GM19239 (cell line): Measurements from ENCODE around the gene GPRC6A.
"Not testable (repeated sequence)": the region's sequence is repeated elsewhere in the genome, so short reads cannot be mapped to it uniquely, and the experiment has no call there.

Experiments used
- DNase-seq: peaks from one replicate; pipeline ENCODE4 v3.0.0; 2011; ENCODE audit warnings: low spot score; ENCODE audit not compliant: insufficient read length
- FAIRE-seq: peaks from 2 replicates; lab custom pipeline; 2011; peaks lifted over from hg19 to GRCh38; lab: Jason Lieb, UNC

GPRC6A gene

GRCh38 chr6:116828983-116829382 is at the start of gene GPRC6A:
GPRC6A (minus strand) TSS chr6:116829083; CDS start chr6:116829013, 70 bp downstream.
- no peak for DNase-seq
- no peak for FAIRE-seq

- no peak for DNase-seq
- FAIRE-seq = no peak
Observed at GRCh38 chr6:116877743-116878142, 48.9 kb upstream of the GPRC6A start.

- FAIRE-seq = no peak
- no peak for DNase-seq
Observed at GRCh38 chr6:116876635-116877611, 48.0 kb upstream of the GPRC6A start, which contains the start of gene RFX6. RFX6 (plus strand) TSS chr6:116877242; CDS start chr6:116877276, 34 bp downstream.

GRCh38 chr6:116876107-116876506 is 47.2 kb upstream of the GPRC6A start:
- FAIRE-seq = no peak
- no peak for DNase-seq

GRCh38 chr6:116872771-116873170 is 43.9 kb upstream of the GPRC6A start:
- no peak for FAIRE-seq
- no peak for DNase-seq

GRCh38 chr6:116866281-116866871 is 37.5 kb upstream of the GPRC6A start:
- peak; percentile 68 for FAIRE-seq

GRCh38 chr6:116859264-116859663 is 30.4 kb upstream of the GPRC6A start:
- no peak for DNase-seq
- FAIRE-seq = no peak

More at GRCh38 chr6:116866281-116866871, 37.5 kb upstream of the GPRC6A start:
- no peak for DNase-seq

- DNase-seq (no peak), FAIRE-seq (no peak)
Observed at GRCh38 chr6:116858060-116858459, 29.2 kb upstream of the GPRC6A start.

- no peak for DNase-seq
- no peak for FAIRE-seq
Observed at GRCh38 chr6:116847227-116847626, 18.3 kb upstream of the GPRC6A start.

- DNase-seq = no peak
- FAIRE-seq = no peak
Observed at GRCh38 chr6:116842459-116842858, 13.6 kb upstream of the GPRC6A start.

- no peak for DNase-seq
Observed at GRCh38 chr6:116840091-116840490, 11.2 kb upstream of the GPRC6A start.

GRCh38 chr6:116836606-116837342 is 7.9 kb upstream of the GPRC6A start:
- FAIRE-seq = no peak

More at GRCh38 chr6:116840091-116840490, 11.2 kb upstream of the GPRC6A start:
- no peak for FAIRE-seq

GRCh38 chr6:116834526-116834925 is 5.6 kb upstream of the GPRC6A start:
- not testable (repeated sequence) for DNase-seq, FAIRE-seq

More at GRCh38 chr6:116836606-116837342, 7.9 kb upstream of the GPRC6A start:
- no peak for DNase-seq

GRCh38 chr6:116827561-116828240 is 1.2 kb downstream of the GPRC6A start:
- DNase-seq (no peak), FAIRE-seq (no peak)

GRCh38 chr6:116816336-116816735 is 12.5 kb downstream of the GPRC6A start:
- FAIRE-seq, DNase-seq: not testable (repeated sequence)

- FAIRE-seq (no peak), DNase-seq (no peak)
Observed at GRCh38 chr6:116812051-116812650, 16.7 kb downstream of the GPRC6A start.

- FAIRE-seq = no peak
- DNase-seq = no peak
Observed at GRCh38 chr6:116801971-116802370, 26.9 kb downstream of the GPRC6A start.

- no peak for DNase-seq
- FAIRE-seq = no peak
Observed at GRCh38 chr6:116799945-116800344, 28.9 kb downstream of the GPRC6A start.

GRCh38 chr6:116797585-116797984 is 31.3 kb downstream of the GPRC6A start:
- FAIRE-seq (no peak), DNase-seq (no peak)
